ENCODE measurements around the gene CFAP43. TPM values are rescaled to one million over a fixed set of nuclear protein-coding genes. Genes with fewer than 3 reads are reported as not detected.

The CFAP43 gene
- total and polyA plus RNA-seq, 2 of the 8 experiments (the other 6 are each of a cell fraction or from before 2014, with no cell fraction given) = 0.11 to 0.27 TPM

DNA sequence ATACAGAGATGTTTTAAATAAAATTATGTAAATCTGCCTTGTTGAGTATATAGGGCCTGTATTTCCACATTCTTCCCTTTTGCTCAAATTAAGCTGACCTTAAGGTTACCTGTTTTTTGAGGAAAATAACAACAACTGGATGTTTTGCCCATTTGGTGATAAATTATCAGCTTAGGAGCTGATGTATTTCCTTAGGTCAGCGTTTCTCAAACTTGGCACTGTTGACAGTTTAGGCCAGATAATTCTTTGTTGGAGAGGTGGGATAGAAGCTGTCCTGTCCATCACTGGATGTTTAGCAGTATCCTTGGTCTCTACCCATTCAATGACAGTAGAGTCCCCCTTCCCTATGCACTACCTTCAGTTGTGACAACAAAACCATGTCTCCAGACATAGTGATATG lies 44.0 kb upstream of the CFAP43 start (continued):
- TF ChIP-seq EP300 (IDR thresholded peaks at IDR 0.05; ENCODE audit: borderline replicate concordance in 1 of 2, low read depth in 2 of 2, low read length in 2 of 2) = no peak

Data from H1 (cell line).